TTC549 (cell line): ENCODE data around the gene IMP3.
"Not testable (repeated sequence)": the region's sequence is repeated elsewhere in the genome, so short reads cannot be mapped to it uniquely, and the experiment has no call there.

Experiments used
- FAIRE-seq: peaks from 2 replicates; lab custom pipeline; 2012; peaks lifted over from hg19 to GRCh38; lab: Jason Lieb, UNC

Gene IMP3, protein sequence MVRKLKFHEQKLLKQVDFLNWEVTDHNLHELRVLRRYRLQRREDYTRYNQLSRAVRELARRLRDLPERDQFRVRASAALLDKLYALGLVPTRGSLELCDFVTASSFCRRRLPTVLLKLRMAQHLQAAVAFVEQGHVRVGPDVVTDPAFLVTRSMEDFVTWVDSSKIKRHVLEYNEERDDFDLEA

DNA sequence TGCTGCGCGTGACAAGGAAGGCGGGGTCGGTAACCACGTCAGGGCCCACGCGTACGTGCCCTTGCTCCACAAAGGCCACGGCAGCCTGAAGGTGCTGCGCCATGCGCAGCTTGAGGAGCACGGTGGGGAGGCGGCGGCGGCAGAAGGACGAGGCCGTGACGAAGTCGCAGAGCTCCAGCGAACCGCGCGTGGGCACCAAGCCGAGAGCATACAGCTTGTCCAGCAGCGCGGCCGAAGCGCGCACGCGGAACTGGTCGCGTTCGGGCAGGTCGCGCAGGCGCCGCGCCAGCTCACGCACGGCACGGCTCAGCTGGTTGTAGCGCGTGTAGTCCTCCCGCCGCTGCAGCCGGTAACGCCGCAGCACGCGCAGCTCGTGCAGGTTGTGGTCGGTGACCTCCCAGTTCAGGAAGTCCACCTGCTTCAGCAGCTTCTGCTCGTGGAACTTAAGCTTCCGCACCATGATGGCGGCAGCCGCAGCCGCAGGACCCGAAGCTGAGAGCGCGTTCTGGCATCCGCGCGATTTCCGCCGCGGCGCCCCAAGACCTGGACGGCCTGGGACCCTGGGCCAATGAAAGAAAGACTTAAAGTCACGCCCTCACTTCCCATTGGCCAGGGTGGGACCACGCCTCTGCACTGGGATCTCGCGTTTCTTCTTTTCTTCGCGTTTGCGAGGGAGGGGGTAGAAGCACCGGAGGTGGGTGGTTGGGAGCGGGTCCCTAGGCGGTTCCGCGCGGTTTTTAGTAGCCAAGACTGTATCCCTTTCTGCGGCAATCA, at the start of gene IMP3:
Gene IMP3 (minus strand): TSS at position 516 of the 774 bp plus-strand sequence. CDS start 56 bp downstream, at position 460.
- FAIRE-seq = peak; percentile 74

DNA sequence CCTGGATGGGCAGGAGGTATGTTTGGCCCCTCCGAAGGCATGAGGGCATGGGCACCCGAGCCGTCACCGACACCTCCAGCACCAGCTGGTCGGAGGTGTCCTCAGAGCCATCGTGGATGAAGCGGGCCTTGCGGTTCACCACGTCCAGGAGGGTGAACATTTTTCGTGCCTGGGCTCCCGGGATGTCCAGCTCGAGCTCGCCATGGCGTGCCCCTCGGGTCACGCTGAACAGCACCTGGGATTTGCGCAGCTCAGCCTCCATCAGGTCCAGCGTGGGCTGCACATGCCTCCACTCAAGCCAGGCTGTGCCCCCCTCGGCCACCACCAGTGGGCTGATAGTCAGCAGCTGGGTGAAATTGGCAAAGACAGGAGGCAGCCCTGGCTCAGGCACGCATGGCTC, 49.4 kb upstream of the IMP3 start:
- not testable (repeated sequence) for FAIRE-seq

DNA sequence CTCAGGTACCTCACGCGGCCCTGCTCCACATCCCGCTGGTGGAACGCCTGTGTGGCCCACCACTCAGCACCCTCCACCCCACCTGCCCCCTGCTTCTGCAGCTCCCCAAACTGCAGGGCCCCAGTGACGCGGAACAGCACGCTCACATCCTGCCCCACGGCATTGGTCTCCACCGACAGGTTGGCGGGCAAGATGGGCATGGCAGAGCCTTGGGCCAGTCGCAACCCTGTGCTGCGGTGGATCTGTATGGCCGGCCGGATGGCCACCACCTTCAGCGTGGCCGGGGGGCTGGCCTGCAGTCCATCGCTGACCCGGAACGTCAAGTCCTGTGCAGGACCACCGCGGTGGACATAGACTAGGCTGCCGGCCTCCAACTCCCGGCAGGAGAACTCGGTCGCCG, 48.8 kb upstream of the IMP3 start:
- FAIRE-seq = no peak

DNA sequence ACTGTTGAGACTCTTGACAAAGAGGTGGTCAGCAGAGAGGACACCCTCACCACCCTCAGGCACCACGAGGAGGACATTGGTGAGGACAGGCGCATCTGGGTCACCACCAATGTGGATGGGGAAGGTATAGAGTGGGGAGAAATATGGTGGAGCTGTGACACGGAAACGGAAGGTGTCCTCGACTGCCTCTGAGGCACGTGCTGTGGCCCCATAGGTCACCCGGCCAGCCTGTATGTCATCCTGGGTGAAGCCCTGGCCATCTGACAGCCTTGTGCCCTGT, 48.2 kb upstream of the IMP3 start:
- FAIRE-seq = no peak

DNA sequence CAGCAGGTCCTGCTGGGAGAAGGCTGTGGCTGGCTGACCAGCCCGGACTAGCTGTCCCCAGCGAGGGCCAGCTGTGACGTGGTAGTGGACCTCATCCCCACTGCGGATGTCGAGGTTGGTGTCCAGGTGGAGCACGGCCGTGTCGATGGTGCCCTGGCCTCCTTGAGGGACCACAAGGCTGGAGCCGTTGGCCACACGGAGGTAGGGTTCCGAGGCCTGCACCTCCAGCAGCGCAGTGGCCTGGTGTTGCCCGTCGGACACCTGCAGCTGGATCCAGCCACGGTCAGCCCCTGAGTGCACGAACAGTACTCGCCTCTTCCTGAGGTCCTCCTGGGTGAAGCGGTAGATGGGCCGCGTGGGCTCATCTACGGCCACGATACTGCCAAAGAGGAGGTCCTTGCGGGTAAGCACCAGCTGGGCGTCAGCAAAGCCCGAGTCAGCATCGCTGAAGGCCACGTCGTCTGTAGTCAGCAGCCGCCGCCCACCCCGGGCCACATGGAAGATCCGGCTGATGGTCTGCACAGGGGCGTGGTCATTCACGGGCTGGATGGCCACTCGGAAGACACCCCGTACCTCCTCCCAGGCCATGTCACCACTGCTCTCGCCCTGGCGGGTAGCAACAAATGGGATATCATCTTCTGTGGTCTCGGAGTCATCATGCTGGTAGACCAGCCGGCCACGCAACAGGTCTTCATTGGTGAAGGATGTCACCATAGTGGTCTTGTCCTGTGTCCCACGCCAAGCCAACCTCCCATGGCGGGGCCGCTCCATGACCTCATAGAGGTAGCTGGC, 47.7 kb upstream of the IMP3 start:
- FAIRE-seq = no peak

DNA sequence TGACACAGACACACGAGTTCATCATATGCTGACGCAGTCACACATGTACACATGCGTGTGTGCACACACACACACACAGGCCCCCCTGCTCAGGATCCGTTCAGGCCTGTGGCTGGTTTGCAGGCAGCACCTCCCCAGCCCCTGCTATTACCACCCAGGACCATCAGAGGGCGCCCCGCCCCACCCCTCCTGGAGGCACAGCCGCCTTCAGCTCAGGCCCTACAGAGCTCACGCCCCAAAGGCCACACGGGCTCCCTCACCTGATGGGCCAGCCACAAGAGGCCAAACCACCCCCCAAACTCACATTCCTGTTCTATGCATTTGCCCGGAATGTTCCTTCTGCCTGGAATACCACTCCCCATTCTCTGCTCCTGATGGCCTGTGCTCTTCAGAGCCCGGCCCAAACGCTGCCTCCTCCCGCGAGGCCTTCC, 46.2 kb upstream of the IMP3 start:
- FAIRE-seq = not testable (repeated sequence)

DNA sequence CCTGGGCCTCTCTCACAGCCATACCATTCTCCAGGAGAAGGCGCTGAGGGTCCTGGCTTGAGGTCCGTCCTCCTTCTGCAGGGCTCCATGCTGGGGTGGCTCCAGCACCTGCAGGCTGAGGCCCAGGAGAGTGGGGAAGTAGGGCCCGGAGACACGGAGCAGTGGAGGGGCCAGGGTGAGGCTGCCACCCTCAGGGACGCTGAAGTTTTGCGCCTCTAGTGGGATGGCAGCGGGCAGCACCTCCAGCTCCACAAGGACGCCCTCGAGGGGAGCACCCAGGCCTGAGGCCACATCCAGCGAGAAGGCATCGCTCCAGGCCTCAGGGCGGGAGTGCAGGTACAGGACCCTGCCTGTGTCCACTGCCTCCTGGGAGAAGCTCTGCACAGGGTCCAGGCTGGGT, 45.2 kb upstream of the IMP3 start:
- no peak for FAIRE-seq

DNA sequence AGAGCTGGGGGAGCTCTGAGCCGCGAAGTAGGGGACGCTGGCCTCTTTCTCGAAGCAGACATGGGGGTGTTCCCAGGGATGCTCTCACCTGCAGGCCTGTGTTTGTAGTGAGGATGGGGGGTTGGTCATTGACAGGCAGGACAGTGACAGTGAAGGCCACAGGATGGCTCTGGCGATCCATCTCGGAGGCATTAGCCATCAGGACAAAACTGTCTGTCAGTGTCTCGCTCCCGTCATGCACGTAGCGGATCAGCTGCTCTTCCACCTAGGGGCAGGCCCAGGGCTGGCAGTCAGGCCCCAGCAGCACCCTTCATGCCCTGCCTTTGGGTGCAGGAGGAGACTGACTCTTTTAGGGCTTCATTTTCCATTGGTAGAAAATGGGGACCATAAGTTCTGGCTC, 44.6 kb upstream of the IMP3 start:
- no peak for FAIRE-seq

DNA sequence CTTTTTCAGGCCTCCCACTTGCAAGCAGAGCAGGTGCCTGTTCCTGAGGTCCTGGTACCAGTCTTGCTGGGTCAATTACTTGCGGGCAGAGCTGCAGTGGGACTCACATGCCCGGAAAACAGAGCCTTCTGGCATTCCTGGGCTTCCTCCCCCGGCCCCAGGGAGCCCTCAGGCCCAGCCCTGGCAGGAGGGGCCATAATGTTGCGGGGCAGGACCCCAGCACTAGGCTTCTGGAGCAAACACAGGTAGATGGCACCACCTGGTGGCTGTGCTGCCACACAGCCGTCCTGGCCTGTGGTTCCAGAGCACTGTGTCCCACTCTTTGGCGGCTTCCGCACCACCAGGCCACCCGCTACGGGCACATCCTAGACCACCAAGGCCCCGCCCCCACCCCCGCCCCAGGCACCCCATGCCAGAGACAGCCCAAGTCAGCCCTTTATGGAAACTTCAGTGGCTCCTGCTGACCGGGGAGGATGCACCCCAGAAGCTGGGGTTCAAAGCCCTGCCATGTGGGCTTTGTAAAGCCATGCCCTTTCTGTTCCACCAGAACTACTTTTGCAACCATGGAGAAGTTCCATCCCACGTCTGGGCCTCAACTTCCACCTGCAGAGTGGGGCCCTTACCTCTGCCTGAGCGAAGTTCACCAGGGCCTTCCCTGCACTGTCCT, 43.8 kb upstream of the IMP3 start:
- FAIRE-seq = not testable (repeated sequence)

DNA sequence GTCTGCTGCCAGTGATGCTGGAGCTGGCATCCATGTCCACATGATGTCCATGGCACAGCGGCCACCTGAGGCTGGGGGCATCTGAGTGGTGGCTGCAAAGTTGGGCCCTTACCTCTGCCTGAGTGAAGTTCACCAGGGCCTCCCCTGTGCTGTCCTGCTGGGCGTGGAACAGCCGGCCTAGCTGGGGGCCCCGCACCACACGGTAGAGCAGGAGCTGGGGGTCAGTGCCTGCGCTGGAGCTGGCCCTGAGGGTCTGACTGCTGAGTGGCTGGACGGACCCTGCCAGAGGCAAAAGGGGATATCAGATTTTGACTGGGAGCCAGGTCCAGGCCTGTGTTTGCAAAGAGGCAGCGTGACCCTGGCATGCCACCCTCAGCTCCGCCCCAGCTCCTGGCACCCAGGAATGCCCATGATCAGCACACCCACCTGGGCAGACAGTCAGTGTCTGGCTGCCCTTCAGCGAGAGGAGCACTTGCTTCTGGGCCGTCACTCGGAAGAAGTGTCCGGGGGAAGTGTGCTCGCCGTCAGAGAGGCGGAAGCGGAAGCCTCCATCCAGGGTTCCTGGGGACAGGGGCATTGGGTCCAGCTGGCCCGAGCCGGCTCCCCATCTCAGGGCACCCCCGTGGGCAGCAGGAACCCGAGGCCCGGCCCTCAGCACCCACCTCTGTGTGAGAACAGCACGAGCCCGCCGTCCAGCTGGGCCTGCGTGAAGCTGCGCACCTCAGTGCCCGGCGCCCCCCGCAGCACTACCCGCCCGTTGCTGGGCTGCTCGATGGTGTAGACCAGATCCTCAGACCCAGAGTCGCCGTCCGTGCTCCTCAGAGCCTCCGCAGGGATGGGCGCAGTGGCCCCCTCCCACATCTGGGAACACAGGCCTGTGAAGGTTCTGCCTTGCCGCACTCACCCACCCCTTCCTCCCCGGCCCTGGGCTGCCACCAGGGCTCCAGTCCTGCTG, 42.4 kb upstream of the IMP3 start:
- no peak for FAIRE-seq

DNA sequence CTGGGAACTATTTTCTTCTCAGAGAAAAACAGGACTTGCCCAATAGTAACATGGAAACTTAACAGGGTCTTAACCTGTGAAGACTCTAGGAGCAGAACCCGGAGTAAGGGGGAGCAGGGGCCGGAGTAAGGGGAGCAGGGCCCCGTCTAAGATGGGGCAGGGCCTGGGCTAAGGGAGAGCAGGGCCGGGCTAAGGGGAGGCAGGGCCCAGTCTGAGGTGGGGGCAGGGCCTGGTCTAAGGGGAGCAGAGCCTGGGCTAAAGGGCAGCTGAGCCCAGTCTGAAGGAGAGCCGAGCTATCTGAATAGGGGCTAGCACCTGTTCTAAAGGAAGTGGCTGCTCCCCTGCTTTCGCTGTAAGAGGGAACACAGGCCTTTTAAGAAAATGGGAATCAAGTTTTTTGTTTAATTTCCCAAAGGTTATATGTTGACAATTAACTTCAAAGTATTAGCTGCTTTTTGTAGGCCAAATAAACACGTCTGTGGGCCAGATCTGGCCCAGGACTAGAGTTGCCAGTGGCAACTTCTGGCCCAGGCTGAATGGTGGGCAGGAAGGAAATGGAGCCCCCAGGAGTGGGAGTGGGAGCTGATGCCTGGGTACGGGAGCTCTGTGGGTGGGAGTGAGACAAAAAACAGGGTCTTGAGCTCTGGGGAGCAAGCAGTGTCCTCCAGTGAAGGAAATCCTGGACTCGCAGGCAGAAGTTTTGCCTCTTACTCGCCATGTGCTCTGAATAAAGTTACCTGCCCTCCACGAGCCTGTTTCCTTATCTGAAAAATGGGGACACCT, 40.2 kb upstream of the IMP3 start:
- no peak for FAIRE-seq

DNA sequence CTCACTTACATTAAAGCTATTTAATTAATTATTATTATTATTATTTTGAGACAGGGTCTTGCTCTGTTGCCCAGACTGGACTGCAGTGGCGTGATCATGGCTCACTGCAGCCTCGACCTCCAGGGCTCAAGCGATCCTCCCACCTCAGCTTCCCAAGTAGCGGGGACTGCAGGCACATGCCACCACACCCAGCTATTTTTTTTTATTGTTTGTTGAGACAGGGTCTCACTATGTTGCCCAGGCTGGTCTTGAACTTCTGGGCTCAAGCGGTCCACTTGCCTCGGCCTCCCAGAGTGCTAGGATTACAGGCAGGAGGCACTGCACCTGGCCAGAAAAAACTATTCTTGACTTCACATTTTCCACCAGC, 38.3 kb upstream of the IMP3 start:
- not testable (repeated sequence) for FAIRE-seq

DNA sequence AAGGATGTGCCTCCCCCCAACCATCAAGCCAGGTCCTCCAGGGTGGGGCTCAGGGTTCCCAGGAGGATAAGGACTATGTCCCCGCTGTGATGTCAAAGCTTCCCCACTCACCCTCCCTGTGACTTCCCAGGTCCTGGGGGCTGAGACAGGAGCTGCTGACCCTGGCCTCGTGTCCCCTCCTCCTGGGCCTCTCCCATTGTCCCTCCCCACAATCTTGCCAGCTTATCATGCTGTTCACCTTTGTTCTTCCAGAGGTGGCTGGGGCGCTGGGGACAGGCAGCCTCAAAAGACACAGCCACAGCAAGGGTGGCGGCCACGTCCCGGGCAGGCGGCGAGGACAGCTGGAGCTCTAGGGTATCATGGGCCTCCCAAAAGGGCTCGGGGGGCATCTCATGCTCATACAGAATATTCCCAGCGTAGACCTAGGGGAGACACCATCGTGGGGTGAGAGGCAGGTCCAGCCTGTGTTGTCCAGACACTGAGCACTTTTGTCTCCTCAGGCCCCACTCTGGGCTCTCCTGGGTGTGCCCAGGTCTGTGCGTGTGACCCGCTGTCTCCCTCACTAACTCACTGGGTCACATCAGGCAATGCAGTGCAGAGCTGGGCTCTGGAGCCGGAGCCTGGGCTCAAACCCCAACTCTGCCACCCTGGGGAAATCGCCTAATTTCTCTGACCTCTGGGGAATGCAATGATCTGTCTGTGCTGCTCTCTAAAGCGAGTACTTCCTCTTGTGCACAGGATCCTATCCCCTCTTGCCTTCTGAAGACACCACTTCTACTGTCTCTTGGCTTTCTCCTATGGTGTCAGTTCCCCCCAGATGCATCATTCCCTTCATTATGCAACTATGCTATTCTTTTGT, 37.7 kb upstream of the IMP3 start:
- no peak for FAIRE-seq

DNA sequence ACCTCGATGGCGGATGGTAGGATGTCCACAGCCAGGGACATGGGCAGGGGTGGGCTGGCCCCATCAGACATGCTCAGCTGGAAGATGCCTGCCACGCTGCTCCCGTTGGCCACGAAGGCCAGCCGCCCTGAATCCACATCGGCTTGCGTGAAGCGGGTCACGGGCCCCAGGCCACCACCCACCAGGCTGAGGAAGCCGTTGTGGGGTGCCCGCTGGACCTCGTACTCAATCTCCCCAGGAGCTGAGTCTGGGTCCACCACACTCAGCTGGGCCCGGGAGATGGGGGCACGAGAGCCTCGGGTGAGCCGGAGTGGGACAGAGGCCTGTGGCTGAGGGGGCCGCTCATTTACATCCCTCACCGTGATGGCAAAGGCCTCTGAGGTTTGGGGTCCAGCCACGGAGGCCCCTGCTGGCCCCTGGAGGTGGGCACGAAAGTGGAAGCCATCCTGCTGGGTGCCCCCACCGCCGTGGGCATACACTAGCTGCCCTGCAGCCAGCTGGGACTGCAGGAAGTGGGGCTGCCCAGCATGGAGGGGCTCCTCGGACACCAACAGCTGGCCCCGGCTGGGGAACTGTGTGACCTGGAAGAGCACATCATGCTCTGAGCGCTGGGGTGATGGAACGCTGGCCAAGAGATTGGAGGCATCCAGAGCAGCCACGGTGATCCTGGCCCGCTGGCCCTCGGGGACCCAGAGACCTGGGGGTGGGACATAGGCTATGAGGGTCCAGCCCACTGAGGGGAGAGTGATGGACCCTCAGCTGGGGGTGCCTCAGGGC, 36.9 kb upstream of the IMP3 start:
- no peak for FAIRE-seq

DNA sequence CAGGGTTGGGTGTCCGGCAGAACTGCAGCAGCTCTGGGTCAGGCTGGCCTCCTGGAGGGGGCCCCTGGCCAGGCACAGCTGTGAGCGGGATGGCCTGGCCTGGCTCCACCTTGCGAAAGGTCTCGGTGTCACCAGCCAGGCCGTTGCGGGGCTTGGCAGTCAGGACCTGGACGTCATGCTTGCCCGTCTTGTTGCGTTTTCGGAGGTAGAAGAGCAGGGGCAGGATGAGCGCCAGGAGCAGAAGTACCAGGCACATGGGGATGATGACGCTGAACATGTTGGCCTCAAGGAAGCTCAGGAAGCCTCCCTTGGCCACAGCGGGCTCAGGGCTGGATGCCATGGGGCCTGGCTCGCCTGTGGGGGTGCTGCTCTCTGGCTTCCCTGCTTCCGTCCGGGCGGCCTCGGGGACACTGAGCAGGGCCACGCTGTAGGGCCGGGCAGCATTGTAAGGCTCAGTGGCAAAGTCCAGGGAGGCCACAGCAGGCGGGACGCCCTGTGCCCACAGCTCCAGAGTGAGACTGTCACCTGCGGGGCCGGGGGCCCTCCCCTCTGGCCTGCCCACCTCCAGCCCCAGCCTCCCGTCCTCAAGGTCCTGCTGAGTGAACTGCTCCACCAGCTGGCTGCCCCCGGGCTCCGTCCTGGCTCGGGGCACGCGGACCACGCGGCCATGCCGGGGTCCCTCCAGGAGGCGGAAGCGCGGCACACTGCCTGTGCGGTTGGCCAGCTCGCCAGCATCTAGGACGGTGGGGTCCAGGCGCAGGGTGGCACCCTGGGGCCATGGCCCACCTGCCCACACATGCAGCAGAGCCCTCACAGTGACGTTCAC, 35.8 kb upstream of the IMP3 start:
- no peak for FAIRE-seq

DNA sequence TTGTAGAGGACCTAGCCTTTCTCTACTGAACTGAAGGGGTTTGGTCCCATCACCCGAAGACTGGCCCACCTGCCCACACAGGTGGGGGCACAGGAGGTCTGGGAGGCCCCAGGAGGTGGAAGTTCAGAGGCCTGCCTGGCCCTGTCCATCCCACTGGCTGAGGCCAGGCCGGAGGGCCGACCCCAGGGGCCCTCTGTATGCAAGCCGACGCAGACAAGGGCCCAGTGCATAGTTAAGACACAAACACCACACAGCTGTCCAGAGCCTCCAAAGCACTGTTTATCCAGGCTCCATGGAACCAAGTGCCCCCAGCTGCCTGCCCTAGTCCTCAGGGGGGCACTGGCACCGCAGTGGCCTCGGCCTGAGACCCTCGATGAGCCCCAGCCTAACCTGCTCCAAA, 34.3 kb upstream of the IMP3 start:
- no peak for FAIRE-seq

DNA sequence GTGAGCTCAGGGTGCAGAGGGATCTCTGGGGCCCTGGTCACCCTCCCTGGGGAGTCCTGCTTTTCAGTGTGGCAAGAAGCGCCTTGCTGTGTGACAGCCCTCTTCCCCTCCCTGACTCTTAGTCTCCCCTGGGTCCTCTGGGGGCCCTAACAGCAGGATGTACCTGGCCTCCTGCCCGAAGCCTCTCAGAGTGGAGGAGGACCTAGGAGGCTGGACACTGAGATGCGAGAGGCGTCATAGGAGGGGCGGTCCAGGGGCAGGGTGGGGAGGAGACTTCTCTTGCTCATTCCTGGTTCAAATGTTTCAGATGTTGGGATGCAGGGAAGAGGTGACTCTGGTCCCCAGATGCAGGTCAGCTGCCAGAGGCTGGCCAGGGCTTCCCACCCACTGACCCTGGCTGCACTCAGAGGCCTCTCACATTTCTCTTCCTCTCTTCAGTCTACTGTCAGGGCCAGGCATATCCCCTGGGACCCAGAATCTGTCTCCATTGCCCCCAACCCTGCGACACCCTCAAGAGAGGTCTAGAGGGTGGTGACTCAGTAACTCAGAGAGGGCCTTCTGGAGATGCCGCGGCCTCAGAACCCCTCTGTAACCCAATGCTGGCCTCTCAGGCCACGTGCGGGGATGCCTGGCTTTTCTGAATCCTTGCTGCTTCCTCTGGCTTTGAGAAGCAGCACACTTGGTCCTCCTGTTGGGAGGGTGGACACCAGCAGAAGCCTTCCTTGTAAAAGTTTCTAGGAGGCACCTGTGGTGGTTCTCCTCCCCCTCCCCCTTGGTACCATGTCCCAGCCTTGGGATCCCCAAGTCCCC, 33.6 kb upstream of the IMP3 start:
- FAIRE-seq = no peak
